Lung microvascular endothelial cell (primary cell): ENCODE data around the gene MAP4. TPM values are rescaled to one million over a fixed set of nuclear protein-coding genes. Genes with fewer than 3 reads are reported as not detected.
"Not testable (repeated sequence)": the region's sequence is repeated elsewhere in the genome, so short reads cannot be mapped to it uniquely, and the experiment has no call there.

Experiments
- DNase-seq, 2 donors: peaks; one replicate each; pipeline versions ENCODE4 v3.0.0 to v3.0.0-alpha.2; 2010; ENCODE audit warnings: low read depth in 2 of 2
- total RNA-seq: library from RNA; depleted of rRNA; stranded (reverse); fragments of >200 nt; gene quantifications from 2 replicates; pipeline ENCODE4 v1.2.1, GENCODE V29; 2014

Gene MAP4, protein sequence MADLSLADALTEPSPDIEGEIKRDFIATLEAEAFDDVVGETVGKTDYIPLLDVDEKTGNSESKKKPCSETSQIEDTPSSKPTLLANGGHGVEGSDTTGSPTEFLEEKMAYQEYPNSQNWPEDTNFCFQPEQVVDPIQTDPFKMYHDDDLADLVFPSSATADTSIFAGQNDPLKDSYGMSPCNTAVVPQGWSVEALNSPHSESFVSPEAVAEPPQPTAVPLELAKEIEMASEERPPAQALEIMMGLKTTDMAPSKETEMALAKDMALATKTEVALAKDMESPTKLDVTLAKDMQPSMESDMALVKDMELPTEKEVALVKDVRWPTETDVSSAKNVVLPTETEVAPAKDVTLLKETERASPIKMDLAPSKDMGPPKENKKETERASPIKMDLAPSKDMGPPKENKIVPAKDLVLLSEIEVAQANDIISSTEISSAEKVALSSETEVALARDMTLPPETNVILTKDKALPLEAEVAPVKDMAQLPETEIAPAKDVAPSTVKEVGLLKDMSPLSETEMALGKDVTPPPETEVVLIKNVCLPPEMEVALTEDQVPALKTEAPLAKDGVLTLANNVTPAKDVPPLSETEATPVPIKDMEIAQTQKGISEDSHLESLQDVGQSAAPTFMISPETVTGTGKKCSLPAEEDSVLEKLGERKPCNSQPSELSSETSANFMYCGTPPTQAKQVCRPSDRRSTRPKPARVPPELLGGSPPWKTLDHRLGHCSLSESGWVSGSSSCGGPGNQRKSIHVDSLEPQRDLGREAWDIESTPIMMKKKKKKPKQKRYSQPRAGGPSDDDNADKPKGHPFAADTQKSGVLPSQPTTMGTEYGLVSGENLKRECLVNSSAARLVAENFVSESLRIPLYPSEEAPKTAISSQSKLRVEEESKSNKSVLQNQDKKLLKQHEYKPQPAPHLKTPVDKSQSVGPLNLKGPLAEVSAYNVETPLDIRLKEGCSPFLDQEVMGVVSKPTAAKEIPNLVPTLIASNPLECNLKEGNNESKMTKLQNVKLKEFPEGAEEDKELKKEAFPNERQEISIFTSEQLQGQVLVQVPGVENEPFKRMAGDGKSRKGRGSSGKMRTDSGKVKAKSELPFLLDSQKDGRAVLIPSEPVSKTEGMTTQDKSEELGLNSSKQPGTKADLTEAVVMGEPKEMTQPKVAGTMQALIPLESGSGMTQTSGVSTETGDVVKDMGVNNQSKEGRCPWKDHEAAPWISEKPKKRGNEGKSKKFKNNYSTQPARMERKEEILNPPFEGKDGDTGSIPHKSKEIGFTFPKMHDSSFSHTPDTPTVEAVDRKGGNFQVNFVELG (N-terminal part only)
- 36.7 and 39.2 TPM in 2 replicates for total RNA-seq

GRCh38 chr3:48016301-48016973, at the start of gene MAP4:
MAP4 (minus strand) TSS chr3:48016416; CDS start chr3:47998860, 17,556 bp downstream.
- DNase-seq, result peak; percentile 22 to 39

DNA sequence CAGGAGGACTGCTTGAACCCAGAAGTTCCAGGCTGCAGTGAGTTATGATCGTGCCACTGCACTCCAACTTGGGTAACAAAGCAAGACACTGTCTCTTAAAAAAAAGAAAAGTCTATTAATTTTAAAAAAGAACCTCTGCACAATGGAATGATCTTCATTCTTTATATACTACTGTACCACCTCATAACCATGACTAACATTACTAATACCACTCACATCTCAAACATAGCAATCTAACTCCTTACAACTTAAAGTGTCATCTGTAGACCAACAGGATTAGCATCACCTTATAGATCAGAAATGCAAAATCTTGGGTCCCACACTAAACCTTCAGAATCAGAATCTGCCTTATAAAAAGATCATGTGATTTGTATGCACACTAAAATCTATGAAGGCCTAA, 48.8 kb upstream of the MAP4 start:
- DNase-seq, result no peak

DNA sequence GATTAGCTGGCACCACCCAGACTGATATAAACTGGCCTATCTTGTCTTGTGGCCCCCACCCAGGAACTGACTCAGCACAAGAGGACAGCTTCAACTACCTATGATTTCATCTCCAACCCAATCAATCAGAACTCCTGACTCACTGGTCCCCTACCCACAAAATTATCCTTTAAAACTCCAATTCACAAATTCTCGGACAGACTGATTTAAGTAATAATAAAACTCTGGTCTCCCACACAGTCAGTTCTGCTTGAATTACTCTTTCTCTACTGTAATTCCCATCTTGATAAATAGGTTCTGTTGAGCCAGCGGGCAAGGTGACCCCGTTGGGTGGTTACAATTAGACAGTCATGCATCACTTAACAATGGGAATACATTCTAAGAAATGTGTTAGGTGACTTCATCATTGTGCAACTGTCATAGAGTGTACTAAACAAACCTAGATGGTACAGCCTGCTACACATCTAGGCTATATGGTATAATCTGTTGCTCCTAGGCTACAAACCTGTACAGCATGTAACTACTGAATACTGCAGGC, 48.1 kb upstream of the MAP4 start:
- peak in 1 of 2 donors; percentile 9 for DNase-seq

DNA sequence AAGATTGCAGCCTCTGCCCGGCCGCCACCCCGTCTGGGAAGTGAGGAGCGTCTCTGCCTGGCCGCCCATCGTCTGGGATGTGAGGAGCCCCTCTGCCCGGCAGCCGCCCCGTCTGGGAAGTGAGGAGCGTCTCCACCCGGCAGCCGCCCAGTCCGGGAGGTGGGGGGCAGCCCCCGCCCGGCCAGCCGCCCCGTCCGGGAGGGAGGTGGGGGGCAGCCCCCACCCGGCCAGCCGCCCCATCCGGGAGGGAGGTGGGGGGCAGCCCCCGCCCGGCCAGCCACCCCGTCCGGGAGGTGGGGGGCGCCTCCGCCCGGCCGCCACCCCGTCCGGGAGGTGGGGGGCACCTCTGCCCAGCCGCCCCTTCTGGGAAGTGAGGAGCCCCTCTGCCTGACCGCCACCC, 45.4 kb upstream of the MAP4 start:
- not testable (repeated sequence) for DNase-seq

GRCh38 chr3:48058091-48058490, 41.9 kb upstream of the MAP4 start:
- peak in 1 of 2 donors; percentile 38 for DNase-seq

- DNase-seq, result no peak
Observed at GRCh38 chr3:48057521-48057920, 41.3 kb upstream of the MAP4 start.

GRCh38 chr3:48047841-48048464, 31.7 kb upstream of the MAP4 start:
- DNase-seq, result no peak

GRCh38 chr3:48042071-48042760, 26.0 kb upstream of the MAP4 start:
- no peak for DNase-seq

GRCh38 chr3:48039487-48040190, 23.4 kb upstream of the MAP4 start:
- peak; percentile 69 to 78 for DNase-seq

DNA sequence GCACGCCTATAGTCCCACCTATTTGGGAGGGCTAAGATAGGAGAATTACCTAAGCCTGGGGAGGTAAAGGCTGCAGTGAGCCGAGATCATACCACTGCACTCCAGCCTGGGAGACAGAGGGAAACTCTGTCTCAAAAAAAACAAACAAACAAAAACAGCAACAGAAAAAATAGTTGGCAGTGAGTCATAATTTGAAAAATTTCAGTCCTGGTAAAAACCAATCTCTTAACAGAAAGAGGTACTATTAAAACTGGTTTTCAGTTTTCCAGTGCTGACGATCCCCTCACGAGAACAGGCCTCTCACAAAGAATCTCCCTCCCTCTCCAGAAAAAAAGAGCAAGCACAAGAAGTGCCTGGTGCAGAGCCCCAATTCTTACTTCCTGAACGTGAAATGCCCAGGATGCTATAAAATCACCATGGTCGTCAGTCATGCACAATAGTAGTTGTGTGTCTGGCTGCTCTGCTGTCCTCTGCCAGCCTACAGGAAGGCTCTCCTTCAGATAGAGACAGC, 22.8 kb upstream of the MAP4 start:
- peak; percentile 35 to 43 for DNase-seq

DNA sequence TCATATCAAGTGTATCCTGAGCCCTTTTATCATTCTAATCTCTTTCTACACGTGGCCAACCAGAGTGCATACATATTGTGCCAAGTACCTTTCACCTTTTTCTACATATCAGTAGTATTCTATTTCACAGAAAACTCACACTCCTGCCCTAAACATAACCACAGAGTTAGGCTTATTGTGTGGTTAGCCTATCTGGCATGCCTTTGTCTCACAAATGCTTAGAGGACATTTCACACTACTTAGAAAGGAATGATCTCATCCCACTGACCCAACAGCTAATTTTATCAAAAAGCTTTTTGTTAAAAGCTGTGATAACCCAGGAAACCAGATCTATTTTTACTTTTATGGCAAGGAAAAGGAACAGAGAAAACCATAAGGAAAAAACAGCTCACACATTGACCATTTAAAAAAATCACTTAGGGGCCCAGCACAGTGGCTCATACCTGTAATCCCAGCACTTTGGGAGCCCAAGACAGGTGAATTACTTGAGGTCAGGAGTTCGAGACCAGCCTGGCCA, 17.8 kb upstream of the MAP4 start:
- DNase-seq, result peak; percentile 47 to 76

GRCh38 chr3:48030188-48030587, 14.0 kb upstream of the MAP4 start:
- DNase-seq, result no peak

GRCh38 chr3:48026951-48027908, 11.0 kb upstream of the MAP4 start:
- DNase-seq, result no peak

- no peak for DNase-seq
Observed at GRCh38 chr3:48026098-48026497, 9.9 kb upstream of the MAP4 start.

DNA sequence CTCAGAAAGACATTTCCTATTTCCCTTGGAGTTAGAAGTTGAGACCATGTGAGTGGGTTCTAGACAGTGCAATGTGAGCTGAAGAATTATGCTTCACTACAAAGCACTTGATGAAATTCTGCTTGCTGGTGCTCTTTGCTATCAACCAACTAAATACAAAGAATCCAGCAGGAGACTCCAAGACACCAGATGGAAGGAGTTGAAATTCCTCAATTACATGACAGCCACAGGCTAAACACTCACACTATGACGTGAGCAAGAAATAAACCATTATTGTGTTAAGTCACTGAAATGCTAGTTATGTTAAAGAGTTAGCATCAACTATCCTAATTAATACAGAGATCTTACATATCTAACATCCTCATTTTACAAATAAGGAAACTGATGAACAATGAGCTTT, 8.2 kb upstream of the MAP4 start:
- DNase-seq, result no peak

DNA sequence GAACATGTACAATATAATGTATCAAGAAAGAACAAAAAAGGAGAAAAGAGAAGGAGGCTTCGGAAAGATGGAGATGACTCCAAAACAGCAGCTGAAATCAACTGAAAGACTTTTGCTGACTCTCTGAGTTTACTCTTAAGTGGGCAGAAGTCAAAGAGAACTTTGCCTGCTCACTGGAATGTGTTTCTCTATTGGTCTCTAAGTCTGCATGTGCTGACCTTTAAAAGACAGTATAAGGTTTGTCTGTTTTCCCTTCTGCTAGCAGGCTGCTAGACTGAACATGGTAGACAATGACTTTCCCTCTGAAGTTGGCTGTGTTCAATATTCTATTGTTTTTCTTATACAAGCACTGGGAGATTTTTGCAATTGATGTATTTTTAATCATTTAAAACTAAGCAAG, 7.2 kb upstream of the MAP4 start:
- no peak for DNase-seq

GRCh38 chr3:48022178-48022577, 6.0 kb upstream of the MAP4 start:
- no peak for DNase-seq
